ENCODE data around the gene LSP1.

Gene LSP1

DNA sequence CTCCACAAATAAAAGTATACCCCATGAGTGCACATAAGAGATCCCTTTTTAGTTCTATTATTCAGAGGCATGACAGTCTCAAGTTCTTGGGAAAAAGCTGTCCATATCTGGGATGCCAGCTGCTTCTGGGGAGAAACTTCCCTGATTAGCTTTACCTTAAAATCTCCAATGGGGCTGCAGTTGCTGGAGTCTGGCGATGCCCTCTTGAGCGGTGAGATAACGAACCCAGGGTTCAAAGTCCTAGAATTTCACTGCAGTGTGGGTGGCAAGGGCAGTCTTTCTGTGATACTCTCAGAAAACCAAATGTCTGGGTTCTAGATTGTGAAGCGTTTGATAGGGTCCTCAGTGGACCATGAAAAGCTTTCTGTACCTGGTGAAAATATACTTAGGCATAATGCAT, 46.2 kb downstream of the LSP1 start:
- TF ChIP-seq, protein P1, sequence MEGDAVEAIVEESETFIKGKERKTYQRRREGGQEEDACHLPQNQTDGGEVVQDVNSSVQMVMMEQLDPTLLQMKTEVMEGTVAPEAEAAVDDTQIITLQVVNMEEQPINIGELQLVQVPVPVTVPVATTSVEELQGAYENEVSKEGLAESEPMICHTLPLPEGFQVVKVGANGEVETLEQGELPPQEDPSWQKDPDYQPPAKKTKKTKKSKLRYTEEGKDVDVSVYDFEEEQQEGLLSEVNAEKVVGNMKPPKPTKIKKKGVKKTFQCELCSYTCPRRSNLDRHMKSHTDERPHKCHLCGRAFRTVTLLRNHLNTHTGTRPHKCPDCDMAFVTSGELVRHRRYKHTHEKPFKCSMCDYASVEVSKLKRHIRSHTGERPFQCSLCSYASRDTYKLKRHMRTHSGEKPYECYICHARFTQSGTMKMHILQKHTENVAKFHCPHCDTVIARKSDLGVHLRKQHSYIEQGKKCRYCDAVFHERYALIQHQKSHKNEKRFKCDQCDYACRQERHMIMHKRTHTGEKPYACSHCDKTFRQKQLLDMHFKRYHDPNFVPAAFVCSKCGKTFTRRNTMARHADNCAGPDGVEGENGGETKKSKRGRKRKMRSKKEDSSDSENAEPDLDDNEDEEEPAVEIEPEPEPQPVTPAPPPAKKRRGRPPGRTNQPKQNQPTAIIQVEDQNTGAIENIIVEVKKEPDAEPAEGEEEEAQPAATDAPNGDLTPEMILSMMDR (IDR thresholded peaks at IDR 0.05; ENCODE audit: low read depth, low read length) = no peak
- H3K4me3 ChIP-seq (ENCODE audit: low read depth, low read length) = no peak overlapping the region

DNA sequence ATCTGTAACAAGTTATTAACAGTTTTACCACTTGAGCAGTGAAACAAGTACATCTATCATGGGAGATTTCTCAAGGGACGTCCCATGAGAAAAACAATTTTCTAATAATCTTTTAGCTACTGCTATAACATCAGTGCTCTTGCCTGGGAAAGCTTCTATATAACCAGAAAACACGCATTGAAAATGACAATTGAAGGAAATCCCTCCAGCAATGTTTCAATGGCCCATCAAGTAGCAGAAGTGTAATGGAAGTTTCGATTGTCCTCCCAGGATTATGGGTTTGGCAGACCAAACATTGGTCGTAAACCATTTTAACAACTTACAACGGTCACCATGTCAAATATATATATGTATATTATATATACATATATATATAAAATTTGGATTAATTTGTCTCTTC, 46.8 kb downstream of the LSP1 start:
- TF ChIP-seq, protein P1 (IDR thresholded peaks at IDR 0.05; ENCODE audit: low read depth, low read length) = no peak
- no peak overlapping the region for H3K4me3 ChIP-seq (ENCODE audit: low read depth, low read length)

DNA sequence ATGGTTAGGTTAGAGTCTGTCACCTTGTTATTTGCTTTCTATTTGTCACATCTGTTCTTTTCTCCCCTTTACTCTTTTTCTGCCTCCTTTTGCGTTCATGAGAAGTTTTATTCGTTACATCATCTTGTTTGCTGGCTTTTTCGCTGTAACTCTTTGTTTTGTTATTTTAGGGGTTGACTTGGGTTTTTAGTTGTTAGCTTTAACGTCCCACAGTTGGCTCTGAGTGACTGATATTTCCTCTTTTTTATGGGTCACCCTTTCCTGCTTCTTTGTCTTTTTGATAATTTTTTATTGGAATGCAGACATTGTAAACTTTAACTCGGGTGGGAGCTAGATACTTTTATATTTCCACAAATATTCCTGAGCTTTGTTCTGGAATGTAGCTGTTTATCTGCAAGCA, 53.3 kb downstream of the LSP1 start:
- TF ChIP-seq, protein P1 (IDR thresholded peaks at IDR 0.05; ENCODE audit: low read depth, low read length) = no peak
- H3K4me3 ChIP-seq (ENCODE audit: low read depth, low read length) = no peak overlapping the region

GRCh38 chr11:1906611-1907423, 53.9 kb downstream of the LSP1 start:
- H3K4me3 ChIP-seq (ENCODE audit: low read depth, low read length) = no peak overlapping the region
- TF ChIP-seq, protein P1 (IDR thresholded peaks at IDR 0.05; ENCODE audit: low read depth, low read length) = no peak

- H3K4me3 ChIP-seq (ENCODE audit: low read depth, low read length) = no peak overlapping the region
- TF ChIP-seq, protein P1 (IDR thresholded peaks at IDR 0.05; ENCODE audit: low read depth, low read length) = no peak
These were observed 55.7 kb downstream of the LSP1 start for GRCh38 chr11:1908618-1909017.

GRCh38 chr11:1909524-1909923, 56.6 kb downstream of the LSP1 start:
- H3K4me3 ChIP-seq (ENCODE audit: low read depth, low read length) = no peak overlapping the region
- TF ChIP-seq, protein P1 (IDR thresholded peaks at IDR 0.05; ENCODE audit: low read depth, low read length) = no peak

GRCh38 chr11:1912289-1912878, 59.5 kb downstream of the LSP1 start:
- no peak overlapping the region for H3K4me3 ChIP-seq (ENCODE audit: low read depth, low read length)
- TF ChIP-seq, protein P1 (IDR thresholded peaks at IDR 0.05; ENCODE audit: low read depth, low read length) = no peak
